GM18507 (cell line): ENCODE data around the gene MAD2L1.
"Not testable (repeated sequence)": the region's sequence is repeated elsewhere in the genome, so short reads cannot be mapped to it uniquely, and the experiment has no call there.

ENCODE experiments used
- DNase-seq: peaks from one replicate; pipeline ENCODE4 v3.0.0; 2011; ENCODE audit warnings: low read depth; ENCODE audit not compliant: insufficient read length; ENCODE audit errors: extremely low spot score
- FAIRE-seq: peaks from 2 replicates; lab custom pipeline; 2011; peaks lifted over from hg19 to GRCh38; lab: Jason Lieb, UNC

Gene MAD2L1

DNA sequence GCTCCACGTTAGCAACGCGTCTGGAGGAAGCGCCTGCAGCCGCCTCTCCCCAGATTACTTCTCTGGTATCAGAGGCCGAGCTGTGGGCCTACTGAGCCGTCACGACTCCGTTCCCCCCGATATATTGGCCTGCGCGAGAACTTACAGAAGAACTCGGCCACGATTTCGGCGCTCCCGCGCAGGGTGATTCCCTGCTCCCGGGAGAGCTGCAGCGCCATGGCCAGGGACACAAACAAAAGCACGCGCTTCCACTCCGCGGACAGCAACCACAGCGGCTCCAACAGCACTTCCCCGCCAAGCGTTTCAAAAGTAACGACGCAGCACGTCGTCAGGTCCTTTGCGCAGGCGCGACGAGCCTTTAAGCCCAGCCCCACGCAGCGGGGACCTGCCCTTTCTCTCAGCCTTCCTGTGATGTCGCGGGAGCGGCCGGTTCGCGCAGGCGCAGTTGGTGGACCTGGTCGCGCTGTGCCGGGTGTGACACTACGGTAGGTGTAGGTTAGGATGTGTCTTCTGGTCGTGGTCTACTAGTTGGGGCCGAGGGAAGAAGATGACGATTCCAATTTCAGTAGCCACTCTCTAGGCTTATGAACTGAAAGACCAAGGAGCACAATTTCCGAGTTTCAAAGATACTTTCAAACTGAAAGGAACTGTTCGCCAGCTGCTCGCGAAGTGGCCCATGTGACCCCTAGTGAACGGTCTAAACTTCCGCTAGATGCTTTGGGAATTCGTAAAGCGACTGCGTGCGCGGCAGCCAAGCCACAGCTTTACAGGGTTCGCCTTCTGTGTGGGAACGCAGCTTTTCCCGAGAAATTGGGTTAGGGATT is at the start of gene MAD2L1:
MAD2L1 (minus strand) TSS at position 332 of the 824 bp plus-strand sequence; CDS start at position 218, 114 bp downstream.
- DNase-seq (peak; percentile 95), FAIRE-seq (peak; percentile 100)

DNA sequence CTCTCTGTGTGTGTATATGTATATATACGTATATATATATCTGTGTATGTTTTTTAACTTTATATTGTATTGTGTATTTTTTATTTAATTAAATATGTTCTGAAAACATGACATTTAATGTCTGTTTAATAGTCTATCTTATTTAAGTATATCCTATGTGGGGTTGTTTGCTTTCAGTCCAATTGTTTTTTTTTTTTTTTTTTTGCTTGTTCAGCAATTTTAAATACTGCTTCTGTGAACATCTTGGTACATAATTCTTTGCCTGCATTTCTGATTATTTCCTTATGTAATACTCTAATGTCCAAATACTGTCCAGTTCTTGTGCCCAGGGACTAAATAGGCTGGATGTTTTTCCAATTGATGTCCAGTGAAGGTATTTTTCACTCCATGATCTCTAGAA is 45.1 kb upstream of the MAD2L1 start:
- FAIRE-seq (no peak), DNase-seq (no peak)

DNA sequence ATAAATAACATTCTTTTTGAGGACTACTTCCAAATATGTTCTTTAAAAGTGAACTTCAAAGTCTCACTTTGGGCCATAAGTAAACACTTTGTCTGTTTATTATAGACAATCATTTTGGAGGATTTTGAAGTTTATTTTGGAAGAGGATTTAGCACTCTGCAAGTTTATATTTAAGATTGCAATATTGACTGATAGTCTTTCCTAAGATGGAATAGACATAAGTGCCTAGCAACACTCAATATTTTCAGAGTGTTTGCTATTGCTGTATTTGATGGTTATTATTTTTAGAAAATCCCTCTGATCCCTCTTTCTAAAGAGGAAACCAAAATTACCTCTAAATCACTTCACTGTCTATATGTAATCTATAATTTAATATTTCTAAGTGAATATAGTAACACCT is 42.8 kb upstream of the MAD2L1 start:
- no peak for DNase-seq
- FAIRE-seq, result no peak

DNA sequence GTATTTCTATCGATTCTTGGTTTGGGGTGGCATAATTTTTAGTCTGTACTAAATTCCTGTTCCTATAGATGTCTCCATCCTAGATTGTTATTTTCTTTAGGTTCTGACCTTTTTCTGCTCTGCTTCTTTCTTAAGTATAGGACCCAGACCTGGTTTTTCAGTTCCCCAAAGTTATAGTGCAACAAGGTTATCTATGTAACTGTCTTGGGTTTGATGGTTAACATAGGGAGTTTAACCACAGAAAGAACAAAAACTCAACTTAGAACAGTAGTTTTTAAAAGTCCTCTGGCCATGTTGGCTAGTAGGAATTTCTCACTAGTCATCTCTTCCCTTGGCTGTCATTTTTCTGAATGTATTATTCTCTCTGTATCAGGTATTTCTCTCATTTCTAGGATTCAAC is 38.8 kb upstream of the MAD2L1 start:
- DNase-seq (no peak), FAIRE-seq (peak; percentile 46)

DNA sequence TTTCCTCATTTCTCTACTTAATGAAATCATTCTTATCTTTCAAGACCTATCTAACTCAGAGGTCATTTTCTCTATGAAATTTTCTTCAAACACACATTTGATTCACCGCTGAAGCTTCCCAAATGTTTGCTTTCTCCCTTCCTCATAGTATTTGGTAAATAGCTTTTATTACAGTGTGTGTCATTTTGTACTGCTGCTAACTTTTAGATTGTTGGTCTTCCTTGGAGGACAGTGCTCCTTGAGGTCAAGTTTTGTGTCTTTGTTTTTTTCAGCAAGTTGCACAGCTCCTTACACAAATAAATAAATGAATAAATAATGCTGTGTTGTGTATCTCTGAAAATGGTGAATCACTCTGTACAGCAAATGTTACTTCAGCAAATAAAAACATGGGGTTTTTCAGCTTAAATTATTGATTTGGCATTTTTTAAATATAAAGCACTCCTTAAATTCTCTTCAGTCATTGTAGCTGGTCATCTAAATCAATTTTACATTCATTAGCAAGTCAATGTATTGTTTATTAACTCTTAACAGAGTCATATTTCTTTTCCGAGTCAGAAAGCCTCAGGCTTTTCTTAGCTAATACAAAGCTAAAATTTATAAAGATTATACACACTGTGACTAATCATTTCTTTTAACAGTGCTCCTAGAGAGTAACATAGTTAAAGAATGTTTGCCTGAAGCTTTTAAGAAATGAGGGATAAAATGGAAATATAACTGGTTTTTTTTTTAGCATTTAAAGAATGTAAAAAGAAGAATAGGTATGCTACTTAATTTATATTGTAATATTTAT is 30.1 kb upstream of the MAD2L1 start:
- no peak for DNase-seq
- FAIRE-seq, result no peak

DNA sequence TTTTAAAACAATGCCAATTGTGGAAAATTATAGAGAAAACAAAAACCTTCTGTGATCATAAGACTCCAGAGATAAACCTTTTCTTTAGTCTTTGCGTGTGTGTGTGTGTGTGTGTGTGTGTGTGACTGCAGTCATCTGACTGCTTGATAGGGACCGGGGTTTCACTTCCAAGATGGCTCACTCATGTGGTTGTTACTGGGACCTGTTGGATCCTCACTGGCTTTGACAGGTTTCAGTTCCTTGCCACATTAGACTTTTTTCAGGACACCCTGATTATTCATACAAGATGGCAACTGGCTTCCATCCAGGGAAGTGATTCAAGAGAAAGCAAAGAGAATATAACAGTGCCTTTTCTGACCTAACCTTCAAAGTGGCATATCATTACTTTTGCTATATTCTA is 21.9 kb upstream of the MAD2L1 start:
- DNase-seq, result no peak
- no peak for FAIRE-seq

DNA sequence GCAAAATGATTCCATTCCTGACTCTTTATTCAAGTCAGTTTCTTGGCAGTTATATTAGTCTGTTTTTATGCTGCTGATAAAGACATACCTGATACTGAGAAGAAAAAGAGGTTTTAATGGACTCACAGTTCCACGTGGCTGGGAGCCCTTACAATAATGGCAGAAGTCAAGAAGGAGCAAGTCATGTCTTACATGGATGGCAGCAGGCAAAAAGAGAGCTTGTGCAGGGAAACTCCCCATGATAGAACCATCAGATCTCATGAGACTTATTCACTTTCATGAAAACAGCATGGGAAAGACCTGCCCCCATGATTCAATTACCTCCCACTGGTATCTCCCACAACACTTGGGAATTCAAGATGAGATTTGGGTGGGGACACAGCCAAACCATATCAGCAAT is 21.4 kb upstream of the MAD2L1 start:
- not testable (repeated sequence) for DNase-seq, FAIRE-seq

DNA sequence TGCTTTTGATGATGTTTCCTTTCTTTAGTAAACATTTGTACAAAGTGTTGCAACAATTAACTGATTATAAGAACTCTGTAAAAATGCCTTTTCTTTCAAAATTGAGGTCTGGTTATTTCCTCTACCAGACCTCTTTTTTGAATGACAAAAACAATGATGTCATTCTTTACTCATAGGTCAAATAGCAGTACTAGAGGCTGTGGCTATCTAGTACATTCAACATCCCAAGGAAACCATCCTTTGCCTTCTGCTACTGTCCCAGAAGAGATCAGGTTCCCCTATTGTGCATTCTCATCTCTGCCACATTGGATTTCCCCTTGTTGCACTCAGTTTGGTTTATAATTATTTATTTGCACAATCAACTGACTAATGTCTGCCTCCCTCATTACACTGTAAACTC is 19.1 kb upstream of the MAD2L1 start:
- FAIRE-seq, result no peak
- no peak for DNase-seq

DNA sequence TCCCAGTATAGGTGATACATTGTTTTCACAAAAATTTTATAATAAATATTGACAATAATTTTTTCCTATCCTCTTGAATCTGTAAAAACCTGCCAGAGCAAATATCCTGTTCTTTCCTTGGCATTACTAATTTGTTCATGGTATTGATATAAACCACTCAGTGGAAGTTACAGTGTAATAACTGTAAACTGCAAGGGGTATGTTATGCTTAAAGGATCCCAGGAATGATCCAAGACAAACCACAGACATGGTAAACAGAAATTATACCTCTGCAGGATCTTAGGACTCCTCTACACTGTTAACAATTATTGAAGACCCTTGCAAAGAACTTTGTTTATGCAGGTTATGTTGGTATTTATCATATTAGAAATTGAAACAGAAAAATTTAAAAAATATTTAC is 17.7 kb upstream of the MAD2L1 start:
- DNase-seq (no peak), FAIRE-seq (no peak)

DNA sequence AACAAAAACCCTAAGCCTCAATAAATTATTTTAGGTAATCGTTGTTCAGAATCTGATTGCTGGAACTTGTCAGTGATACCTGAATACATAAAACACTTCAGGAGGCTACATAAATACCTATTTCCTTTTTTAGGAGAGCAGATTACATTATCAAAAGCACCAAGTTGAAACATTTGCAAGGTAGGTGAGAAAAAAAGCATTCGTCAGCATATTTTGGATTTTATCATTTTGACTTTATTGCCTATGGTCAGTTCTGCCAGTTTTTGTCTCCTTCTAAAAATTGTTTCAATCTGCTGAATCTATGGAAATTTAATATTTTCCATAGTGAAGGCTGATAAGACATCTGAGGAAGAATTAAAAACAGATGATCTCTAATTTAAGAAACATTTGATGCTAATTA is 16.5 kb upstream of the MAD2L1 start:
- no peak for FAIRE-seq
- DNase-seq, result no peak

DNA sequence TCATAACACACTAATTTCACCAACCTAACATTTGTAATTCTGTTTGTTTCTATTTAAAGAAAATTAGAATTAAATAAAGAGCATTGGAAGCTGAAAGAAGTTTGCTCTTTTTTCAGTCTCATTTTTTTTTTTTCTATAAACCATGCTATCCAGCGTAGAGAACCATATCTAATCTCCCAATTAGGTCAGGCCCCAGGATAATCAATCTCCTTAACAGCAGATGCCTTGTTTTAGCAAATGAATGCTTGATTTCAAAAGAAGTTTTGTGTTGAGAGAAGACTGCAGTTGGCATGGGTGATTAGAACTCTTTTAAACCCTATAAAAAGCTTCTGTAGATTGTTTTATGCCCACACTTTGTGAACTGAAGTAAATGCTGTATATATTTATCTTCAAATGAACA is 15.6 kb upstream of the MAD2L1 start:
- FAIRE-seq (no peak), DNase-seq (no peak)

DNA sequence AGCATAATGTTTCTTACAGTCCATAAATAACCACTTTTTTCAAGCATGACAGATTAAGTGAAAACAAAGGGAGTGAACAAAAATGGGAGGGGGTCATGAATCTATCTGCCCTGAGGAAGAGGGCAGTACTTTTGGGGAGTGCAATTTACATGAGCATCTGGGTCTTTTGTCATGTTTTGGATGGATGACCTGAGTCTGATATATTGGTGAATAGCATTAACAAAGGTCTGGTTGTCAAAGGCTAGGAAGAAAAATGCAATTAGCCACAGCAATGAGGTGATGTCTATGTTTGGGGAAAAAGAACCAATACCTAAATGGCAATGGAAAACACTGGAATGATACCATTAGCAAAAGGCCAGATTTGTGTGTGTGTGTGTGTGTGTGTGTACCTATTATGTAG is 15.1 kb upstream of the MAD2L1 start:
- DNase-seq, result no peak
- FAIRE-seq, result no peak

DNA sequence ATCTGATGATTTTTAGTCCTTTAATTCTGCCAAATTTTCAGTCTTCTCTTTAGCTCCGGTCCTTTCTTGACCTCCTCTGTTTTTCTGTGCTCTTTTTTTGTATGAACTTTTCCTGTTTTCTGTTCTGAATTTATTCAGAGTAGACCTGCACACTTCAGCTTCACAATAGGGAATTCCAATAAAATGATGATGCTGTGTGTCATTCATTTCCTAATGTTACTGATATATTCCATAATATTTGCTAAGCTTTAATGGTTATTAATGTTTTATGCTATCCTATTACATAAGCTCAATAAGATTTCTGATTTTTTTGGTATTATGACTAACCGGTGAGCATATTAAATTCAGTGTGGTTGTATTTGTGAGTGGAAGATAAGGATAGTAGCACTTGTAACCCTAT is 13.9 kb upstream of the MAD2L1 start:
- DNase-seq (no peak), FAIRE-seq (no peak)

DNA sequence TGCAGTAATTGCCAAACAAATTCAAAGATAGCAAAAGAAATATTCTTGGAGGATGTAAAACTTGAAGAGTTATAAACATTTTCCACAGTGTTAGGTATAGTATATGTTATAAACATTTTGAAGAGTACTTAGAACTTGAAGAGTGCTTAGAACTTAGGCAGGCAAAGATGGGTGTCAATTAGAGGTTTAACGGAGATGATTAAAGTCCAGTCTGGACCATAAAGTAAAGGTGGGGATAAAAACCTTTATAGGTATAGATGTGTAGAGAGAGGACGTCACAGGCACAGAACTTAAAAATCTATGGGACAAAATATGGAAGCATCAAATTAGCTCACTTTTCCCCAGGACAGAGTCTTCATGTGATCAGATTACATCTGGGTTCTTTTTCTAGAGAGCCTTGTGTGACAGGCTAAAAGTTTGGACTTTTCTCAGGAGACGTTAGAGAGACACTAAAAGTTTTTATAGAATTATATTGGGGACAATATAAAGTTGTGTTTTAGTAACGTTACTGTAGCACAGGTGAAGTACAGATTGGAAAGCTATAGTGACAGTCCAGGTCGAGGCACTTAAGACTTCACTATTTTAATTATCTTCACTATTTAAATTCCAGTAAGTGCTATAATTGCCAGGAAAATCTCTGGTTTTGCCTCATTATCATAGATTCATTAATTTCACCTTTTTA is 13.3 kb upstream of the MAD2L1 start:
- no peak for FAIRE-seq

DNA sequence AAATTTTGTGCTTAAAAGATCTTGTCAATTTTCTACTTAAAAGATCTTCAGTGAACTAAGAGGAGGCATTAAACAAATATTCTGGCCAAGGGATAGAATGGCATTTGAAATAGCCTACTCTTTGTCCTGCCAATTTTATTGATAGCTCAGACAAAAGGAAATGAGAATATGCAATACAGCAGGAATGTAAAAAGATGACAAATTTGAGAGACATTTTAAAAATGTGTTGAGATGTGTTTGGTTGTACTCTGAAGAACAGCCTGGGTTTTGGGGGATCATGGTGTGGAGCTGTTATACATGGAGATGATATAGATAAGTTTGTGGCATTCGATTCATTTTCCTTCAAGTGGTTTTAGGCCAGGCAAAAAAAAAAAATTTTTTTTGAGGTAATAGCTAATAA is 11.6 kb upstream of the MAD2L1 start:
- no peak for DNase-seq

More for the DNA sequence above, 13.3 kb upstream of the MAD2L1 start:
- no peak for DNase-seq

DNA sequence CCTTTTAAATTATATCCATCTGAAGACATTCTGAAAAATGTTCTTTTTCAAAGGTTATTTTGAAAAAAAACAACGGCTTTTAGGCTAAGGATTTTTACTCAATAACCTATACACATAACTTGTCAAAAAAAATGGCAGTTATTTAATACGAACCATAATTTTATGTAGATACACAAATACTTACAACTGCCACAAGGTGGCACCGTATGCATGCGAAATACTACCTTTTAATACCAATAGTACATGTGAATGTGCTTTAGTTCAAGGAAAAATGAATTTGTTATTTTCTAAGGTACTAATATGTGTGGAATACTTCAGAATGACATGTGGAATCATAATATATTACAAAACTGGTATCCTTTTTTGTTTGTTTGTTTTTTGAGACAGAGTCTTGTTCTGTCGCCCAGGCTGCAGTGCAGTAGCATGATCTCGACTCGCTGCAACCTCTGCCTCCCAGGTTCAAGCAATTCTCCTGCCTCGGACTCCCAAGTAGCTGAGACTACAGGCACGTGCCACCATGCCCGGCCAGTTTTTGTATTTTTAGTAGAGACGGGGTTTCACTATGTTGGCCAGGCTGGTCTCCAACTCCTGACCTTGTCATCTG is 4.6 kb upstream of the MAD2L1 start:
- DNase-seq (no peak), FAIRE-seq (peak; percentile 46)

More for the DNA sequence above, 11.6 kb upstream of the MAD2L1 start:
- FAIRE-seq, result no peak

DNA sequence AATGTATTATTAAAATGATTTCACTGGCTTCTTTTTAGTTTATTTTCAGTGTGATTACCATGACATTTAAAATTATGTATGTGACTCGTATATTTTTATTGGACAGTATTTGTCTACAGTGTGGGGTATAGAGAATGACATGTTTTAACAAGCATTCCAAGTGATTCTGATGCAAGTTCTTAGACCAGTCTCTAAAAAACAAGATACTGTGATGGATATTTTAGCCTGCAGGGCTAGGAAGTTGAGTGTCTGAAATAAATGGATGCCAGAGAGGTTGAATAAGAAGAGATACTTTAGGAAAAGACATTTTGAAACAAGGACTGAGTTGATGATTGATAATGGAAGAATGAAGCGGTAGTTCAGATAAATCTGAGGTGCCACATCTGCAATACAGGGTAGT is 3.5 kb upstream of the MAD2L1 start:
- no peak for DNase-seq
- FAIRE-seq, result no peak

DNA sequence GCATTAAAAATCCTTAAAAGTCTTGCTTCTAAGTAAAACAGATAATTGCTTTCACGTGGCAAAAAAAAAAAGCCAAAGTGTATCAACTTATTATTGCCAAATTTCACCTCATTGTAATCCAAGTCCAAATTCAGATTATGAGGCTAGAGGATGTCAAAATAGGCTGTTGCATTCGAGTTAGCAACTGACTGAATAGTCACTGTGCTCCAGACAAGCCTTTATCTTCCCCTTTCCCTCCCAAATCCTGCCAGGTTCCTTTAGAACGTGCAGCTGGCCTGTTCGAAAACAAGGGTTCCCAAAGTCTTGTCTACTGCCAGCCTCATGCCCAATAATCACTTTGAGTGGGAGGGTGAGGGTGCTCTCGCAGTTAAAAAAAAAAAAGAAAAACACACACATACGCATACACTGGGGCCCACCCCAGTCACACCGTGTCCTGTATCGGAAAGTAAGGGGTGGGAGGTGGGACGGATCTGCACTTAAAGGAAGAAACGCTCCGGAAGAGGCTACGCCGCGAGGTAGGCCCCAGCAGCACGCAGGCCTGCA is 603 bp downstream of the MAD2L1 start:
- no peak for DNase-seq
- no peak for FAIRE-seq

DNA sequence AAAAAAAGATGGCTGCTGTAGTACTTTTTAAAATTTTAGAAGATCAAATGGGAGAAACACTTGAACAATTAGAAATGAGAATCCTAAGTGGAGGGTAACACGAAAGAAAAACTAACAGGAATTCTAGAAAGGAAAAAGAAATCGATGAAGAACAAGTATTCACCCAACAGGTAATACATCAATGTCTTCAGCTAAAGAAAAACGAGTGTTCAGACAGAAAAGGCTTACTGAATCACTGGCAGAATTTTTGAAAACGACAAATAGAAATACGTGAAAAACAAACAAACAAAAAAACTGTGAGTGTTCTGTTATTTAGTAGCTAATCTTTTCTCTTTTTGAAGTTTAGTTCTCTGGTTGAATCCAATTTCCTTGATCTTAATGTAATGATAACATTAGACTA is 1.8 kb downstream of the MAD2L1 start:
- no peak for FAIRE-seq
- no peak for DNase-seq

DNA sequence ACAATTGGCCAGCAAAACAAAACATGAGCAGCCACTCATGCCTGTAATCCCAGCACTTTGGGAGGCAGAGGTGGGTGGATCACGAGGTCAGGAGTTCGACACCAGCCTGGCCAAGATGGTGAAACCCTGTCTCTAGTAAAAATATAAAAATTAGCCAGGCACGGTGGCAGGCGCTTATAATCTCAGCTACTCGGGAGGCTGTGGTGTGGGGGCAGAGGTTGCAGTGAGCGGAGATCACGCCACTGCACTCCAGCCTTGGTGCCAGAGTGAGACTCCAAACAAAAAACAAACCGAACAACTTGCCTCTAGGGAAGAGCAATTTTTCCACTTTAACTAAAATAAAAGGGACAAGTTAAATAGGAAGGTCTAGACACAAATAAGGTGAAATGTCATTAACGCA is 2.9 kb downstream of the MAD2L1 start:
- FAIRE-seq, DNase-seq: not testable (repeated sequence)
